Panc1 (cell line): Measurements from ENCODE around the gene UBE2V1. TPM values are rescaled to one million over a fixed set of nuclear protein-coding genes. Genes with fewer than 3 reads are reported as not detected.

Experiments
- ATAC-seq: fragments of 200-7000 bp; cut with Tn5 transposase; 2 replicates; pipeline ENCODE4 v1.9.1; 2020; ENCODE audit warnings: mild to moderate bottlenecking, moderate library complexity
- BruUV-seq: library from RNA; stranded (reverse); fragments of 400-500 nt; replicated peaks from 2 replicates; lab custom pipeline; 2021; lab: Mats Ljungman, UMichigan
- CTCF ChIA-PET: fragments of 300-600 bp; sonication (Branson Sonifier 250); formaldehyde crosslinking; loops from one replicate; lab custom pipeline; 2022; ENCODE audit warnings: antibody characterized with exemption; lab: Charles Lee
- POLR2A ChIA-PET: fragments of 300-600 bp; sonication (Branson Sonifier 250); formaldehyde crosslinking; loops from one replicate; lab custom pipeline; 2022; ENCODE audit warnings: antibody characterized with exemption; lab: Charles Lee
- DNase-seq: peaks from one replicate; pipeline ENCODE4 v3.0.0-alpha.2; 2010; ENCODE audit warnings: low read depth, low spot score
- H3K27ac ChIP-seq: 2 replicates; pipeline ENCODE4 v1.5.1; 2011; ENCODE audit warnings: mild to moderate bottlenecking, low read length, inconsistent platforms
- H3K27me3 ChIP-seq: fragments of 200-500 bp; sonication (Bioruptor generic); 2 replicates; pipeline ENCODE4 v1.6.0; 2014; ENCODE audit warnings: low read length, inconsistent platforms; ENCODE audit not compliant: control insufficient read depth, insufficient read depth
- H3K36me3 ChIP-seq: fragments of 200-500 bp; sonication (Bioruptor generic); 2 replicates; pipeline ENCODE4 v1.5.1; 2014; ENCODE audit warnings: inconsistent platforms, mild to moderate bottlenecking, low read length, moderate library complexity; ENCODE audit not compliant: control insufficient read depth, insufficient read depth
- H3K4me1 ChIP-seq: 2 replicates; pipeline ENCODE4 v1.5.1; 2011; ENCODE audit warnings: inconsistent platforms, mild to moderate bottlenecking, low read length, moderate library complexity; ENCODE audit not compliant: control insufficient read depth, insufficient read depth
- H3K4me3 ChIP-seq, 2 experiments: 2 replicates each; pipeline ENCODE4 v1.5.1; 2011 to 2012; ENCODE audit warnings: low read depth in 2 of 2, low read length in 2 of 2, mild to moderate bottlenecking in 2 of 2, inconsistent platforms in 1 of 2, moderate library complexity in 1 of 2
- H3K9me3 ChIP-seq: fragments of 200-500 bp; sonication (Bioruptor generic); 2 replicates; pipeline ENCODE4 v1.5.1; 2014; ENCODE audit warnings: low read depth, mild to moderate bottlenecking, inconsistent platforms, low read length, moderate library complexity; ENCODE audit not compliant: control insufficient read depth, insufficient read depth
- CTCF ChIP-seq: fragments of 450-650 bp; IDR thresholded peaks from 2 replicates; pipeline ENCODE4 v1.5.1; 2017; ENCODE audit warnings: mild to moderate bottlenecking
- POLR2AphosphoS5 ChIP-seq: IDR thresholded peaks from 2 replicates; pipeline ENCODE4 v1.6.1; 2012; ENCODE audit warnings: mild to moderate bottlenecking, low read depth, low read length, moderate library complexity
- REST ChIP-seq, 2 experiments: IDR thresholded peaks; 2 replicates each; pipeline ENCODE4 v1.6.1; 2011 to 2012; ENCODE audit warnings: low read depth in 2 of 2, control low read depth in 1 of 2, low read length in 1 of 2, mild to moderate bottlenecking in 1 of 2, moderate library complexity in 1 of 2; ENCODE audit not compliant: insufficient read depth in 1 of 2
- SIN3A ChIP-seq: IDR thresholded peaks from 2 replicates; pipeline ENCODE4 v1.6.1; 2012; ENCODE audit warnings: low read depth, mild to moderate bottlenecking, low read length, moderate library complexity, borderline replicate concordance; ENCODE audit not compliant: insufficient read depth
- TCF7L2 ChIP-seq: IDR thresholded peaks from 2 replicates; pipeline ENCODE4 v1.6.1; 2011; ENCODE audit warnings: mild to moderate bottlenecking, low read depth, low read length, inconsistent platforms
- in situ Hi-C: cut with HindIII; loops from 2 replicates; pipeline ENCODE4 v1.10.0; 2016; ENCODE audit warnings: low sequenced_read_pairs, low pct_unique_long_range_greater_than_20kb
- intact Hi-C: fragments of 100-400 bp; cut with micrococcal nuclease; formaldehyde crosslinking; loops from one replicate; pipeline ENCODE4 v1.10.0; 2022; ENCODE audit not compliant: unreplicated experiment
- total RNA-seq: library from RNA; stranded (reverse); gene quantifications from one replicate; pipeline ENCODE4 v1.2.1, GENCODE V29; 2021; ENCODE audit not compliant: unreplicated experiment

Gene UBE2V1
- total RNA-seq, 1 experiment from 2014 or later, result 115 TPM

DNA sequence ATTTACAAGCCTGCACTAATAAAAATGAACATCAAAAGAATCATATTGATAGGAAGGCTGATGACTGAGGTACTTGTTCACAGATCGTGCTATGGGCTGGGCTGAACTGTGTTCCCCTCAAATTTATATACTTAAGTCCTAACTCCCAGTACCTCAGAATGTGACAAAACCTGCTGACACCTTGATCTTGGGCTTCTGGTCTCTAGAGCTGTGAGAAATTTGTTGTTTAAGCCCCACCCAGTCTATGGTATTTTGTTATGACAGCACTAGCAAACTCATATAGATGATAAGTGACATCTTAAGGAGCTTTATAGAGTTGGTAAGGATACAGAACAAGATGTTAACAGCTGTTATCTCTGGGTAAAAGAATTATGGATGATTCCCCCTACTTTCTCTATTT is 13.8 kb downstream of the UBE2V1 start:
- ATAC-seq, result no peak
- POLR2A ChIA-PET, result no interaction called here
- CTCF ChIA-PET, result interaction anchor here (0.6 kb wide), 1 partner anchor 8 kb away, joined by 5 read pairs; no protein-coding TSS in a partner anchor
- no TSS peak for BruUV-seq
- Histone ChIP-seq H3K36me3 (peaks cover 20% of the 10 kb centered on the region; the same call in 1 of the 2 replicates), H3K27me3 (no peaks in the 10 kb centered on the region), H3K27ac (no peak overlapping the region), H3K9me3 (no peaks in the 10 kb centered on the region), H3K4me1 (peaks cover 48% of the 10 kb centered on the region), H3K4me3 (no peak overlapping the region)
- intact Hi-C loops, result no loop called here
- no peak for DNase-seq
- TF ChIP-seq REST (IDR thresholded peaks at IDR 0.05; ENCODE audit: insufficient read depth in 1 of 2, low read depth in 2 of 2, low read length in 1 of 2) (no peak), SIN3A (no peak), TCF7L2 (no peak), CTCF (no peak), POLR2AphosphoS5 (no peak)
- in situ Hi-C loops, result no loop called here

GRCh38 chr20:50098259-50098658 is 14.7 kb downstream of the UBE2V1 start:
- ChIA-PET CTCF (interaction anchor here (1.3 kb wide), 1 partner anchor 80 kb away, joined by 3 read pairs; no protein-coding TSS in a partner anchor), POLR2A (interaction anchor here (0.5 kb wide), 1 partner anchor 82 kb away, joined by 3 read pairs; no protein-coding TSS in a partner anchor)
- peaks cover 45% of the 10 kb centered on the region for H3K4me1 ChIP-seq
- no peak overlapping the region for H3K4me3 ChIP-seq
- no peak for DNase-seq
- no peak overlapping the region for H3K27ac ChIP-seq
- peaks cover 23% of the 10 kb centered on the region; the same call in 1 of the 2 replicates for H3K36me3 ChIP-seq
- BruUV-seq, result no TSS peak
- intact Hi-C loops, result no loop called here
- H3K9me3 ChIP-seq, result no peaks in the 10 kb centered on the region
- in situ Hi-C loops, result no loop called here
- no peak for ATAC-seq
- H3K27me3 ChIP-seq, result no peaks in the 10 kb centered on the region
- no peak for TF ChIP-seq SIN3A
- no peak for TF ChIP-seq TCF7L2
- no peak for TF ChIP-seq CTCF
- no peak for TF ChIP-seq REST (IDR thresholded peaks at IDR 0.05; ENCODE audit: insufficient read depth in 1 of 2, low read depth in 2 of 2, low read length in 1 of 2)
- no peak for TF ChIP-seq POLR2AphosphoS5
